ENCODE measurements around the gene SLC16A3.
"Not testable (repeated sequence)": the region's sequence is repeated elsewhere in the genome, so short reads cannot be mapped to it uniquely, and the experiment has no call there.

Gene SLC16A3

GRCh38 chr17:82247182-82247823, 18.5 kb downstream of the SLC16A3 start:
- no peak for DNase-seq (ENCODE audit: low read depth)

DNA sequence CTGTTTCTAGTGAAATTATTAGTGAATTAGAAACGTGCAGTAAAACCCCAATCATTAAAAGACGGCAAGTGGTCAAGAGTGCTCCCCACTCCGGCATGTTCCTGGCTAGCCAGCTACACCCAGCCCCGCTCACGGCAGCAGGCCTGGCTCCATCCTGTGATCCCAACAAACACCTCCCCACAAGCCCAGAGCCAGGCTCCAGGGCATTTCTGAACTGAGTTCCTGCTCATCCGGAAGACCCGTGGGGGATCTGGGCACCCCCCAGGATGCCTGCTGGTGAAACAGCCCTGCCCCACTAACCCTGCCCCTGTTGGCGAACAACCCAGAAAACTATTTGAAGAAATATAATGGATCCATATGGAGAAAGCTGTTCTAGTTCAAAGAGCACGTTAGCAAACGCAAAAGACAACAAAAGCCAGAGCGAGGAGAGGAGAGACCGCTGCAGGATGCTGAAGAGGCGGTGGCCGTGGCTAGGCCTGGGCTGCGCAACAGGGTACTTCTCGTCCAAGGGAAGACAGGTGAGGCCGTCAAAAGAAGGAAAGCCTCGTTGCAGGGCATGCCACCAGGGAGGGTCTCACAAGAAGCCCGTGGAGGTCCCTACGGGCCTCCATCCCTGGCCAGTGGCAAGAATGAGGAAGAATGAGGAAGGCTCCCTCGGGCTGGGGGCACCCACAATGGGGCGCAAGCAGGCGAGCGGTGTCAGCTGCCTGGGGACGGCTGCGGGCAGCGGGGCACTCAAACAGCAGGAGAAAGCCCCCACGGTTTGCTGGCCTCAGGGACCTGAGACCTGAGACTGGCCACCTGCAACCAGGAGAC, 19.2 kb downstream of the SLC16A3 start:
- DNase-seq (ENCODE audit: low read depth), result no peak

DNA sequence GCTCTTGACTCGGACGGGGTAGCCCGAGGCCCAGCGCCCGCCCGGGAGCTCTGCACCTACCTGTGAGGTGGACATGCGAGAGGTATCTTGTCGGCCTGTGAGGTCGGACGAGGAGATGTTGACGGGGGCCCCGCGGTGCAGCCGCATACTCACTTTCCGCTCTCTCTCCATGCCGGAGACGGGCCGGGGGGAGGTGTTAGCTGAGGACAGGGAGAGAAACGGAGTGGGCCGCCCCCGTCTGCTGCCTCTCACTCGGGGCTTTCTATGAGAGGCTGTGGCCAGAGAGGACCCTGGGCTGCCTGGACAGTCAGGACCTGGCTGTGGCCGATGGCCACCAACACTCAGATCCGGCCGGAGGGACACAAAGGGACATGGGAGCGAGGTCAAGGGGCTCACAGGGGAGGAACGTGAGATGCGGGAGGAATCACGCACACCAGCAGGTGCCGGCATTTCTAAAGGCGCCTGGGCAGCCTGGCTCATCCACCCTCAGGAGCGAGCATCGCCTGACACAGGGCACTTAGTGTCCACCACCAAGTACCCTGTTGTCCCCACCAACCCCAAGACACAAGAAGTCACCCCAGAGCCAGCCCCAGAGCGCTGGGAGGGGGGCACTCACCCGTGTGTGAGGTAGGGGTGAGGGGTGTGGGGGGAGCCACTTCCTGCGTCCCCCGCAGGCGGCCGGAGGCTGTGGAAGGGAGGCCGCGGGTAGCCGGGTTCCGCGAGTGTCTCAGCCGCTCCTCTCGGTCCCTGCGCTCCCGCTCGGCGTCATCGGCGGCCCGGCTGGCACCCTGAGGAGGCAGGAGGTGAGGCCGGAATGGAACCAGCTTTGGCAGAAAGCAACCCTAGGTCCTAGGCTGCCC, 20.2 kb downstream of the SLC16A3 start:
- DNase-seq (ENCODE audit: low read depth), result no peak

DNA sequence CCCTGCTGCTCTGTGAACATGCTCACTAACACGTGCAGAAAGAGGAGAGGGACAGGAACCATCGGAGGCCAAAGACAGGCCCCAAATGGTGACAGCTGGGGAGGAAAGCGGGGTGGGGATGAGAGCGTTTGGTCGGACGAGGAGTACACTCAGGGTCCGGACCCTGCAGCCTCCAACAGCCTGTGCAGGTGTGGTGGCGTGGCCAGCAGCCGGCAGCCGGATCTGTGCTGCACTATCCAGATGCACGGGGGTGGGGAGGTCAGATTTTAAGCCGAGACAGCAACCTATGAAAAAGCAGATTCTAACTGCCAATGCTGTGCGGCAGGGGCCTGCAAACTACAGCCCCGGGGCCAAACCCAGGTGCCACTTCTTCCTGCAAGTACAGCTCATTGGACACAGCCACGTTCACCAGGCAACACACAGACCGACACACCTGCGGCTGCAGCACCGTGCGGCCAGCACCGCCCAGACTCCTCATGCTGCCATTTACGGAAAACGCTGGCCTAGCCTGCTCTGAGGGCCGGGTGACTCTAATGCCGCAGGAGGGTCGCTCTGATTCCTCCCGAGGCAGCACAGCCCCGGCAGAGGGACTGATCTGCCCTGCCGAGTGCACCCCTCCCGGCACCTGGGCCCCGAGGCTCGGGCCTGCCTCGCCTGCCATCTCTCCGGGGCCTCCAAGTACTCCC, 21.2 kb downstream of the SLC16A3 start:
- no peak for DNase-seq (ENCODE audit: low read depth)

DNA sequence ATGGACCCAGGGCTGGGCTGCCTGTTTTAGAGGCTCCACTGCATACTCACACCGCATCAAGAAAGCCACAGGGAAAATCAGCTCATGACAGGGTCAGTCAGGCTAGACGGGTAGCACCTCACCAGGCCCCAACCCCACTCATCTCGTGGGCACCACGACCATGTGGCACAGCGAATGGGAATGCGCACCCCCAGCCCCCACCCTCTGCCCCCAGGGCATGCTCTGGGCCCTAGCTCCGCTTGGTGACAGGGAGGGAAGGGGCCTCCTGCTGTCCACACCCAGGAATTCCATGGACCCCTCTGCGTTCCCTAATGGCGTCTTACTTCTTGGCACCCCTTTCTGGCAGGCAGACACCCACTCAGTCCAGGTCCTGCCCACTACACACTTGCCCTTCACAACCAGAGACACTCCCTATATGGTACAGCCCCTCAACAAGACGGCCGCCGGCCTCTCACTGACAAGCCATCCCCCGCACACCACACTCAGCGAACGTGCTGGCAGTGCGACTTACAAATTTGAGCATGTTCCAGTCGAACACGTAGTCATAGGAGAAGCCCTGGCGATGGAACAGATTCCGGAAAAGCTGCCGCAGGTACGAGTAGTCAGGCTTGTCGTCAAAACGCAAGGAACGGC, 22.1 kb downstream of the SLC16A3 start:
- DNase-seq (ENCODE audit: low read depth), result no peak

GRCh38 chr17:82252511-82253178, 23.8 kb downstream of the SLC16A3 start:
- DNase-seq (ENCODE audit: low read depth), result no peak

- no peak for DNase-seq (ENCODE audit: low read depth)
Observed at GRCh38 chr17:82253179-82253544, 24.3 kb downstream of the SLC16A3 start.

GRCh38 chr17:82254096-82254495, 25.3 kb downstream of the SLC16A3 start:
- DNase-seq (ENCODE audit: low read depth), result not testable (repeated sequence)

DNA sequence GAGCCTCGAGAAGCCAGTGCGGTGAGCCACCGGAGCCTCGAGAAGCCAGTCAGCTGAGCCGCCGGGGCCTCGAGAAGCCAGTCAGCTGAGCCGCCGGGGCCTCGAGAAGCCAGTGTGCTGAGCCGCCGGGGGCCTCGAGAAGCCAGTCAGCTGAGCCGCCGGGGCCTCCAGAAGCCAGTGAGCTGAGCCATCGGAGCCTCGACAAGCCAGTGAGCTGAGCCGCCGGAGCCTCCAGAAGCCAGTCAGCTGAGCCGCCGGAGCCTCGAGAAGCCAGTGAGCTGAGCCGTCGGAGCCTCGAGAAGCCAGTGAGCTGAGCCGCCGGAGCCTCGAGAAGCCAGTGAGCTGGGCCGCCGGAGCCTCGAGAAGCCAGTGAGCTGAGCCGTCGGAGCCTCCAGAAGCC, 25.9 kb downstream of the SLC16A3 start:
- DNase-seq (ENCODE audit: low read depth), result not testable (repeated sequence)

DNA sequence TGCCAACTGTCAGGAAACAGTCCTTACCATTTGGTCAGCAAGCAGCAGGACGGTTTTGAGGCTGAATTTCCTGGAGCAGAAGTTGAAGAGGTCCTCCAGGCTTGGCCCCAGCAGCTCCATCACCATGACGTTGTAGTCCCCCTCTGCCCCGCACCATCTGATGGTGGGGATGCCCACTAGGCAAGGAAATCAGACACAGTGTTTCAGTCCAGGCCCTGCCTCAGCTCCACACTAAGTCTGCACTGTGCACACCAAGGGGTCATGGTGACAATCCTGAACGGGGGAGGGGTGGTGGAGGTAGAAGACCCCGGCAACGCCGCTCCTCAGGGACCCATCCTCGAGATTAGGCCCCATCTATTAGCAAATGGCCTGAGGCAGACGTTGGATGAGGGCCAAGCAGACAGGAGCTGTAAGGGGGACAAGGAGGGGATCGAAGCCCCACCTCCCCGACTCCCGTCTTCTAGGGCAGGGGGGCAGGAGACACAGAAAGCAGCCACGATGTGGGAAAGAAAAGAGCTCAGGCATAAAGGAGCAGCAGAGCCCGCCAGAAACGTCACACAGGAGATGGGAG, 26.6 kb downstream of the SLC16A3 start:
- DNase-seq (ENCODE audit: low read depth), result no peak

DNA sequence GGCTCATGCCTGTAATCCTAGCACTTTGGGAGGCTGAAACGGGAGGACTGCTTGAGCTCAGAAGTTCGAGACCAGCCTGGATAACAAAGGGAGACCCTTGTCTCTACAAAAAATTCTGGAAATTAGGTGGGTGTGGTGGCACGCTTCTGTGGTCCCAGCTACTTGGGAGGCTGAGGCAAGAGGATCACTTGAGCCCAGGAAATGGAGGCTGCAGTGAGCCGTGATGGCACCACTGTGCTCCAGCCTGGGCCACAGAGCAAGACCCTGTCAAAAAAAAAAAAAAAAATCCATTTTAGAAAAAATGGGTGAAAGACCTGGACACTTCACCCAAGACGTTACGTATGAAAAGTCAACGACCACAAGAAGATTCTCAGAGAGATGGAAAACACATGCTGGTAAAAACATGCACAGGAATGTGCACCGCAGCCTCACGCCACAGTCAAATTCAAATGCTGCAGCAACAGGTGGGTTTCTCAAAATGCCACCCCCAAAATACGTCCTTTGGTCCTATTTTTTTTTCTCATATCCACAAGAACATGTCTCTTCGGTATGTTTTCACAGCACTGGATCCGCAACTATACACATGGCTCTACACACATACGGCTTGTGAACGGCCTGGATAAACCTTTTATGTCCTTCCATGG, 27.5 kb downstream of the SLC16A3 start:
- no peak for DNase-seq (ENCODE audit: low read depth)

DNA sequence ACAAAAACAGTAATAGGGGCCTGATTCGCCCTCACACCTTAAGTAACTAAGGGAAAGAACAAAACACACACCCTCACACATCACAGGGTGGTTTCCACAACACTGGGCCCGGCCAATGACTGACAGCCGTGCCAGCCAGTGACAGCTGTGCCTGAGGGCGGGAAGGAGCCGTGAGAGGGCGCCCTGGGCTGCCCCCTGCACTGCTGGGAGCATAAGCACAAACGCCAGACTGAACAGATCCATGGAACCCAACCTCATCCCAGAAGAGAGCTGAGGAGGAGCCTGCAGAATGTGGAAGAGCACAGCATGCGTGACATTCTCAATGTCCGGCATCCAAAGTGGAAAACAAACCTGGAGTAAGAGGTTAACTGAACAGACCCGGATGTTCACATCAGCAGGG, 28.6 kb downstream of the SLC16A3 start:
- DNase-seq (ENCODE audit: low read depth), result no peak

DNA sequence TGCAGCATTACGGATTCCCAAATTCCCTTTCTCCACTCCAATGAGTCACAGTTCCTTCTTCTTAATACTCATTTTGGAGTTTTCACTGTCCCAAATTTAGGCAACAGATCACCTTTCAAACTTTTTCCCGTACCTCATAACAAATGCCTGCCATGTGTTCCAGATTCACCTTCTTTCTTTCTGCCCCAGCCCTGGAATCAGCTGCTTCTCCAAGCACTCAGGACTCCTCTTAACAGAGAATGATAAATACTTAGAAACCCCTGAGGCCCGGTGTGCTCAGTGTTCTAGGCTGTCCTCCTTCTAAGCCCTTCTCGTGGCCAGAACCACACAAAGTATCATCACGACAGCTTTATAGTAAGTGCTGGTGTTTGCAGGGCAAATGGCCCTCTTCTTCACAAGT, 29.7 kb downstream of the SLC16A3 start:
- no peak for DNase-seq (ENCODE audit: low read depth)

- not testable (repeated sequence) for DNase-seq (ENCODE audit: low read depth)
Observed at GRCh38 chr17:82259972-82260961, 31.4 kb downstream of the SLC16A3 start.

GRCh38 chr17:82262344-82262743, 33.5 kb downstream of the SLC16A3 start:
- no peak for DNase-seq (ENCODE audit: low read depth)

GRCh38 chr17:82263641-82264040, 34.8 kb downstream of the SLC16A3 start:
- DNase-seq (ENCODE audit: low read depth), result no peak

GRCh38 chr17:82266142-82266541, 37.3 kb downstream of the SLC16A3 start:
- no peak for DNase-seq (ENCODE audit: low read depth)

GRCh38 chr17:82267575-82268379, 38.9 kb downstream of the SLC16A3 start:
- DNase-seq (ENCODE audit: low read depth), result no peak
